ENCODE measurements around the gene GRID1.

GRCh38 chr10:86105181-86105580 lies 261.4 kb downstream of the GRID1 start:
- no peak for TF ChIP-seq CTCF (IDR thresholded peaks at IDR 0.05; ENCODE audit: low read length)
- no peak for TF ChIP-seq EZH2 (optimal IDR thresholded peaks at IDR 0.05; ENCODE audit: low read depth, low read length)
